Erythroblast (primary cell): ENCODE measurements around the gene PLD3.

ENCODE experiments used
- GATA1 ChIP-seq: IDR thresholded peaks from 2 replicates; pipeline ENCODE4 v1.6.1; 2011; ENCODE audit warnings: low read depth, mild to moderate bottlenecking, control low read depth, low read length, moderate library complexity
- POLR2A ChIP-seq: IDR thresholded peaks from 2 replicates; pipeline ENCODE4 v1.6.1; 2011; ENCODE audit warnings: mild to moderate bottlenecking, low read length

- TF ChIP-seq POLR2A (peak; percentile 71), GATA1 (no peak)
These were observed 72.6 kb downstream of the PLD3 start for GRCh38 chr19:40420766-40421765.
